ENCODE measurements around the gene DCLK2. TPM values are rescaled to one million over a fixed set of nuclear protein-coding genes. Genes with fewer than 3 reads are reported as not detected.

DCLK2 gene
- total RNA-seq, 1 experiment from 2014 or later = 2.7 TPM

GRCh38 chr4:150072906-150073714 is 5.1 kb upstream of the DCLK2 start:
- H3K4me3 ChIP-seq (replicated peaks in 1 of 2; ENCODE audit: low read depth in 1 of 2, low read length in 2 of 2) = no peak overlapping the region
- ChIA-PET POLR2A (no interaction called here), CTCF (no interaction called here), RAD21 (ENCODE audit: low non-redundant PET in 1 of 2, low total read pairs in 2 of 2, uncharacterized antibody in 2 of 2, unreplicated experiment in 2 of 2) (no interaction called here)
- no peaks in the 10 kb centered on the region for H4K20me1 ChIP-seq (ENCODE audit: insufficient read depth)
- H3K27me3 ChIP-seq (ENCODE audit: insufficient read depth, low read length) = no peaks in the 10 kb centered on the region
- no peaks in the 10 kb centered on the region for H3K36me3 ChIP-seq (ENCODE audit: control insufficient read depth in 1 of 2, insufficient read depth in 2 of 2, low read length in 2 of 2)
- no TSS peak for BruUV-seq (replicated peaks)
- no peaks in the 10 kb centered on the region for H3K9me2 ChIP-seq (ENCODE audit: insufficient read depth)
- no peak for DNase-seq (ENCODE audit: low read depth, low spot score)
- H2AFZ ChIP-seq (ENCODE audit: low read depth, low read length, poor library complexity, severe bottlenecking) = no peak overlapping the region
- H3K4me1 ChIP-seq (ENCODE audit: control insufficient read depth in 1 of 2, insufficient read depth in 2 of 2, low read length in 2 of 2) = peaks cover 0 to 10% of the 10 kb centered on the region in 2 experiments; a peak in 2 of 4 replicates
- H3K27ac ChIP-seq (ENCODE audit: low read depth, low read length) = no peak overlapping the region
- H3K9me3 ChIP-seq (ENCODE audit: control insufficient read depth in 1 of 2, insufficient read depth in 1 of 2, low read depth in 1 of 2, low read length in 2 of 2) = no peaks in the 10 kb centered on the region
- TF ChIP-seq EGR1 (IDR thresholded peaks at IDR 0.05; ENCODE audit: low read depth) (no peak), ZFX (IDR thresholded peaks at IDR 0.05) (no peak), REST (IDR thresholded peaks at IDR 0.05; ENCODE audit: low read depth) (no peak), CBX3 (IDR thresholded peaks at IDR 0.05; ENCODE audit: low read depth) (no peak), YY1 (IDR thresholded peaks at IDR 0.05; ENCODE audit: extremely low read depth, insufficient replicate concordance, low read depth, low read length) (no peak), SIN3A (IDR thresholded peaks at IDR 0.05; ENCODE audit: low read depth) (no peak), POLR2AphosphoS5 (IDR thresholded peaks at IDR 0.05; ENCODE audit: low read depth, low read length) (no peak), ZBTB33 (IDR thresholded peaks at IDR 0.05; ENCODE audit: extremely low read depth, insufficient replicate concordance, low read length) (no peak), ZNF274 (IDR thresholded peaks at IDR 0.05; ENCODE audit: low read depth, low read length) (no peak), ATF3 (IDR thresholded peaks at IDR 0.05) (no peak), RAD21 (IDR thresholded peaks at IDR 0.05; ENCODE audit: low read depth) (no peak), TCF7L2 (IDR thresholded peaks at IDR 0.05; ENCODE audit: borderline replicate concordance, extremely low read depth, insufficient read depth, insufficient read length) (no peak), CTCF (IDR thresholded peaks at IDR 0.05 in 2 of 3, conservative IDR thresholded peaks at IDR 0.05 in 1 of 3; ENCODE audit: borderline replicate concordance in 1 of 3, insufficient read depth in 1 of 3, low read depth in 2 of 3, low read length in 2 of 3) (no peak), MAX (IDR thresholded peaks at IDR 0.05) (no peak)
- no peak overlapping the region for H3K9ac ChIP-seq (ENCODE audit: low read length)
- no peaks in the 10 kb centered on the region for H3K79me2 ChIP-seq (ENCODE audit: insufficient read depth, low read length)
- intact Hi-C loops (cut with micrococcal nuclease) = no loop called here
- no peak overlapping the region for H3K4me2 ChIP-seq (ENCODE audit: low read length)
- no peak for ATAC-seq

Data from HCT116 (cell line).